ENCODE data around the gene NOXO1.

Gene NOXO1

DNA sequence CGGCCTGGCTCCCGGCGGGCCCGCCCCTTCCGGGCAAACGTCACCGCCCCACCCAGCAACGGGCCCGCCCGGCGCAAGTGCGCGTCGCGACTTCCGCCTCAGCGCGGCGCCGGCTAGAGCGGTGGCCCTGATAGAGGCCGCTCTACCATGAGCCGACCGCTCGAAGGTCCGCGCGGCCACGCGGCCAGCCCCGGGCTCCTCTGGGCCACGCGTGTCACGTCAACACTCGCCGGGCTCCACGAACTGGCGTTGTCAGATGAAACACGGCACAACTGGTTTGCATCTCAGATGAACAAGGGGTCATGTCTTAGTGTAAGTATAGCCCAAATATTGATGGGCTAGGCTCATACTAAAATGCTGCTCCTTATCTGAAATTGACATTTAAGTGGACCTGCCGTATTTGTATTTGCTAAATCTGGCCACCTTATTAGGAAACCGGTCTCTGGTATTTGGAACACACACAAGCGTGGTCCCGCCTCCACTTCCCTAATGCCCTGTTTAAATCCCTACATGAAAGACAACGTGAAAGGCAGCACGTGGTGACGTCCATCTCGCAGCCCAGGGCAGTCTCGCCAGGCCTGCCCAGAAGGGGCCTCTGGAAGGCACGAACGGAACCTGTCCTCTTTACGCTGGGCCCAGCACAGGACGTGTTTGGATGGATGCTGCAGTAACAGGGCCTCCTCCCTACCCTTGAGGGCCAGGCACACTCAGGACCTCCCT is 28.7 kb upstream of the NOXO1 start, which contains the start of gene ZNF598:
TSS of gene ZNF598 (minus strand) at position 31 of the 720 bp plus-strand sequence.
- DNase-seq, result peak in 1 of 2 experiments; percentile 83

DNA sequence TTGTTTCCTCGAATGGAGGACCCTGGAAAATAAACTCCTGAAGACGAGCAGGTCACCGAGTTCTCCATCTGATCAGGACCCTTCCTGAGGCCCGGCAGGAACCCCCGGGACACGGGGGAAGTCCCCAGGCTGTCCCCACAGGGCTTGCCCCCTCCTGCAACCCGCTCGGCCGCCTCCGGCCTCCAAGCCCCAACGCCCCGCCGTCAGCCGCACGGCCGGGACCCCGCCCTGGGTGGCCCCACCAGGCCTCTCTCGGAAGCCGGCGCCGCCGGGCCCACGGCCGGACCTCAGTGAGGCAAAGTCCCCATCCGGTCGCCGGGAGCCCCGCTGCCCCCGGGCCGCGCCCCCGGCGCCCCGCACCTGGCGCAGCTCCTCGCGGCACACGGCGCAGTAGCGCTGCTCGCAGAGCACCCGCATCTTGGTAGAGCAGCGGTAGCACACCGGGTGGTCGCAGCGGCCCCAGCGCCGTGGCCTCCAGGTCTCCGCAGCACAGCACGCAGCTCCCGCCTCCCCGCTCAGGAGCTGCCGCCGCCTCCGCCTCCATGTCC is 28.0 kb upstream of the NOXO1 start:
- no peak for DNase-seq

DNA sequence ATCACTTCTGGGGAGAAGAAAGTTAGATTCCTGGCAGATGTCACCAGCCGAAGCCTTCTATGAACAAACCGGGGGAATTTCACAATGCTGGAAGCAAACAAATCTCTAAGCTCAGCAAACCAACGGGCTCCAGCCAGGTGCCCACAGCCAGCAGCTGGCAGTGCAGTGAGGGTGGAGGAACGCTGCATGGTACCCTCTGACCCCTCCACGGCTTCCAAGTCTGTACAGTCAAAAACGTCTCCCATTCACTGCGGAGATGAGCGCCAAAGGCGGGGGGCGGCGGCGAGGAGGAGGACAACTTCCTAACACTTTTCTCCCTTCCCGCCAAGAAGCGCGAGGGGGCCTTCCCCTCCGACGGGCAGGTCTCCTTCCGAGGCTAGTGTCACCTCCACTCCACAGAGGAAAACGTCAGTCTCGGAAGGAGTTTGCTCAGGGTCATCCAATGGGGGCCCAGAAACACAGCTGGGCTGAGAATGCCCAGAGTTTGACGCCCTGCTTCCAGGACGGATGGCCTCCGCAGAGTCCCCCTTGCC is 27.4 kb upstream of the NOXO1 start:
- DNase-seq, result no peak

DNA sequence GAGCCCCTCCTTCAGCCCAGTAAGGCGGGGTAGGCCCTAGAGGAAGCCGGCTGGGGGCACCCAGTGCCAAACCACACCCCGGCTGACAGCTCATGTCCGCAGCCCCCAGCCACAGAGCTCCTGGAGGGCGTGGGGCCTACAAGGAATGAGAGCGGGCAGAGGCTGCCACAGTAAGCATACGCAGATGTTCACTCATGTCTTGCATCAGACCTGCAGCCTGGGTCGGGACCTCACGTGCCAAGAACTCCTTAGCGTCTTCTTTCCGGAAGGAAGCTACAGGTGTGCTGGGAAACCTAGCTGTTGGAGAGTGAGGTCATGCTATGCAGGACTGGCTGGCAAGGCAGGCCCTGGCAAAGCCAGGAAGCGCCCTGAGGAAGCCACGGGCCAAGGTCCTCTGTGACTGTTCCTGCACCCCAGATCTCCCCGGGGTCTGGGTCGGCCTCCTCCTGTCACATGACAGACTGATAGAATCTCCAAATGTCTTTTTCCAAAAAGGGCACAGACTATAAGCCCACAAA is 26.8 kb upstream of the NOXO1 start:
- DNase-seq, result no peak

DNA sequence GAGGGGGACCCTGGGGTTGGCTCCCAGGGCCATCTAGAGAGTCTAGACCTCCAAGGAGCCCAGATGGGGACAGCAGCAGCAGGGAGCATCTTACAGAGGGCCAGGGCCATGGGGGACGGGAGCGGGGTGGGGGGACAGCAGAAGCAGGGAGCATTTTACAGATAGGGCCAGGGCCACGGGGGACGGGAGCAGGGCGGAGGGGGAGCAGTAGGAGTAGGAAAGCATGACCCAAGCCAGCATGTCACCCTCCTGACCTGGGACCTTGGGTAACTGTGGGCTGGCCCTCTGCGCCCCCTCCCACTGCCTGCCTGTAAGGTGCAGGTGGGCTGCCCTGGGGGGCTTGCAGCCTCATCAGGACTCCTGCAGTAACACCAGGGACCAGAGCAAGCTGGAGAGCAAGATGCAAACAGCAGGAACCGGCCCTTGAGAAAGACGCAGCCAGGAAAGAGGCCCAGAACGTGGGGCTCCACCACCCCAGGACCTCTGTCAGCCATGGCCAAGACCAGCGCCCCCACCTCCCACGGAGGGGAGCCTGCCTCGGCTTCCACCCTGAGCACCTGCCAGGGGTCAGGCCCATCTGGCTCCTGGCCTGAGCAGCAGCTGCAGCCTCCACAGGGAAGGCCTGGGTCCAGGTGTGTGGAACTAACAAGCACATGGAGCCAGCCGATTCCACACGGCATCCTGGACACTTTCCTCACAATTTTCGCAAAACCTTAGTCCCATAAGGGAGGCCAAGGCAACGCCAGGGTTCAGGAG is 26.0 kb upstream of the NOXO1 start:
- DNase-seq, result no peak

DNA sequence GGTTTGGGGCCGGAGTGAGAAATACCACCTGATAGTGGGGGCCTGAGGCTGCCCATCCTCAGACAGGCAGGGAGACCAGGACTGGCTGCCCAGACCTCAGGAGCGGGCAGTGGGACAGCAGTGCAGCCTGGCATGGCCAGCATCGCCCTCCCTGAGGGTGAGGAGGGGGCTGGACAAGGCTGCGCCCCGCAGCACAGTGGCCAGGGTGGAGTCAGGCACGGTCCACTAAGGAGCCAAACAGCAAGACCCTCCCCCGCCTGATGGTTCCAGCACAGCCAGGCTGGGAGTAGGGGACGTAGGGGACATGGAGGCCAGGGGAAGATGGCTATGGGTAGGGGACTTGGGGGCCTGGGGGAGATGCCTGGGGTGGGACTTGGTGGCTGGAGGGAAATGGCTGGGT is 25.0 kb upstream of the NOXO1 start:
- DNase-seq, result no peak

DNA sequence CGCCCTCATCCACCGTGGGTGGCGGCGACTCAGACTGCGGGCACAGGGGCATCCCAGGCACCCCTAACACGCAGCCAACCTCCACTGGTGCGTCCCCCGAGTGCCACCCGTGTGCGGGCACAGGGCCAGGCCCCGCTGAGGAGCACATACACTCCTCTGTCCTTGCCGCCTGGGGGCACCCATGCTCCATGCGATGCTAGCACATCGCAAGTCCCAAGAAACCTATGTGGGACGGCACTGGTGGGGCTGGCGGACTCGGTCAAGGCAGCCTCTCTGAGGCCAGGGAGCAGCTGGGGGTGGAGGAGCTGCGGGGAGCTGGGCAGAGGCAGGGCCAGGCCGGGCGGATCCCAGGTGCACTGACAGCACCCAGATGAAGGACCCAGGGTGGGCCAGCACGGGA is 24.4 kb upstream of the NOXO1 start:
- peak in 1 of 2 experiments; percentile 34 for DNase-seq

DNA sequence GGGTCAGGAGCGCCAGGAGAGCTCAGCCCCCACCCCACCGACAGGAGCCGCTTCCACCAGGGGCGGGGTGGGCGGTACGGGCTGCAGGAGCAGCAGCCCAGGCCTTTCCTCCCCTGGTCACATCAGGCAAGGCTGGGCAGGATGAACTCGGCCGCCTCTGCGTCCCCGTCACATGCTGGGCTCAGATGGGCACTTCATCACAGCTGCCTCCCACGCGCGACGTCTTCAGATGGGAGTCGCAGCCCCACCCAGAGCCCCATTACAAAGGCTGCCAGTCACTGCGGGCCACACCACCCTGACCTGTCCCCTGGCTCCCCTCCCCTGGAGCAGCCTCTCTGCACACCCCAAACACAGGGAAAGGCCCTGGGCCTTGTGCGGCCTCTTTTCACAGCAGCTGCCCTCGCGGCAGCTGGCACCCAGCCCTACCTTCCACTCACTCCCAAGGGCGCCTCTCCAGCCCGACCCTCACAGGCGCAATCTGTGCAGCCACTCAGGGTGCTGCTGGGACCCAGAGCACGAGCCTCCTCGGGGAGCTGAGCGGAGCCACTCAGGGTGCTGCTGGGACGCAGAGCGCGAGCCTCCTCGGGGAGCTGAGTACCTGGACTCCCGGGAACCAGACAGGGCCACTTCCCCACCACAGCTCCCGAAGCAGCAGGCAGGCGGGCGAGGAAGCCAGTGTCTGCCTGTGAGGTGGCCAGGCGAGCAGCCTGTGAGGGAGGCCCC is 23.7 kb upstream of the NOXO1 start:
- peak in 1 of 2 experiments; percentile 34 for DNase-seq

DNA sequence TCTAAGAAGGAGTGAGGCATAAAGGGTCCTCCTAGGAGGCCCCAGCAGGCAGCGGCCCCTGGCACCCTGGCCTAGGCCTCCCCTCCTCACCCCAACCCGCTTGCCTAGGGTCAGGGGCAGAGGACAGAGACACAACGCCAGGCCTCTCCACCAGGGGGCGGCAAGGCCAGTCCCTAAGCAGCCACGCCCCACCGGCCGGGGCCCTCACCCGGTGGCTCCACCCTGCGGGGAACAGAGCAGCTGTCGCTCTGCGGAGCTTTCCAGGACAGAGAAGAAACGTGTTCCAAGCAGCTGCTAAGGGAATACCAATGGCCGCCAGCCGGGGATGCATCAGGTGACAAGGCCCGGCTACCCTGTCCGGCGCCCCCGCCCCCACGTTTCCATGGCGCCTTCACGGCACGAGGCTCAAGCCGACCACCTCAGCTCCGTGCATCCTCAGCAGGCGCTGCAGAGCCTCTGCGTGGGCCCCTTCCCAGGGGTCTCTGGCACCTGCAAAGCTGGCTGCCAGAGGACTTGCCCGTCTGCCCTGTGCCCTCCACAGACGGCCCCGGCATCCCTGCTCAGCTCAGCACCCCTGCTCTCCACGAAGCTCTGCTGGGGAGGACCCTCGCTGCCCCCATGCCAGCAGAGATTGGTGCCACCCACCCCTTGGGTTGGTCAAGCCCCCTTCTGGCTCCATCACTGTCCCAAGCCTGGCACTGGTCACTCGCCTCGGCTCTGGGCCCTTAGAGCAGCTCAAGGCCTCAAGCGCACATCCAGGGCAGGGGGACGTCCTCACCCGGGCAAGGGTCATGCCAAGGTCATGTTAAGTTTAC is 22.8 kb upstream of the NOXO1 start:
- DNase-seq, result peak; percentile 91 to 96

DNA sequence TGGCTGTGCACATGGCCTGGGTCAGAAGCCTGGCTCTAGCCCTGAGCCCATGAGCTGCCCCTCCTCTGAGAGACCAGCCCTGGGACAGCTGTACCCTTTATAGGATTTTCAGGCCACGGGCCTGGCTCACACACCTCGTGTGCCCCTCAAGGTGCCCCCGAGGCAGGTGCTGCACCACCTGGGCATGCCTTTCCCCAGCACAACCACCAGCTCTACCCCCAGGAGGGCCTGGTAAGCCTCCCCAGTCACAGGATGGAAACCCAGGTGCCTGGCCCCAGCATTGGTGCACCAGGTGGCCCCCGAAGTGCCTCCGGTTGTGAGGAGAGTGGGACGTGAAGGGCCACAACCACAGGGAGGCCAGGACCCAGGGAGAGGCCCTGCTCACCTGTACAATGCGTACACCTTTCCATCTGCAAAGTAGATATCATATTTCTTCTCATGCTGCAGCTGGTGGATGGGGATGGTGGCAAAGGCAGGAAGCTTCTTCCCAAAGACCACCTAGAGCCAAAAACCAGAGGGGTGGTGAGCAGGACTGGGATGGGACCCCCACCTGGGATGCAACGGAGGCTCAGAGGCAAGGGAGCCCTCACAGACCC is 22.1 kb upstream of the NOXO1 start:
- no peak for DNase-seq

DNA sequence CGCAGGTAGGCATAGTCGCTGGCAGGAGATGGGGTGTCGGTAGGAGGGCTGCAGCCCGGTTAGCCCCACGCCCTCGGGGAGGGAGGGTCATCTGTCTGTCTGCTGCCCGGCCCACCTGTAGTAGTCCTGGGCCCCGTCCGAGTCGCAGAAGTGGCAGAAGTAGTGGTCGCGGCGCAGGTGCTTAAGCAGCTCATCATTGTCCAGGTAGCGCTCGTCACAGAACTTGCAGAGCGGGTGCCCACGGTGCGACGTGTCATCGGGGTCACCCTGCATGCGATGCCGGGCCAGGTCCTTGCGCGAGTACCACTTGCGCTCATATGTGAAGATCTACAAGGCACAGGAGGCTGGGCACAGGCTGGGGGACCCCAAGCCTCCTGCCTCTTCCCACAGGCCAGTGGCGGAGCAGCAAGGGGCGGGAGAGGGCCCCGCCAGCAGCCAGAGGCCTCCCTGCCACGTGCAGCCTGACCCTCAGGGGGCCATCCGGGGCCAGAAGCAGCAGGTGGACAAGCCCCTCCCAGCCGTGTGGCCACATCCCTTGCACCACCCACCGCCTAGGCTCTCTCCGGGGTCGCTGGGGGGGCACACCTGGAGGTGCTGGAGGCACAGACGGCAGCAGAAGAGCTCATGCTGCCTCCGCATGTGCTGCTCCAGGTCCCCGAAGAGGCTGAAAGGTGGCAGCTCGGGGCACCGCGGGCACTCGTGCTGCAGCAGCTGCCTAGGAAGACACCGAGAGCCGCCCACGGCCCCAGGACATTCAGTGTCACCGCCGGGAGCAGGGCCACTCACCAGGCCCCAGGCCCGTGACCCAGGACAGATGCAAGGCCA is 21.3 kb upstream of the NOXO1 start:
- no peak for DNase-seq

DNA sequence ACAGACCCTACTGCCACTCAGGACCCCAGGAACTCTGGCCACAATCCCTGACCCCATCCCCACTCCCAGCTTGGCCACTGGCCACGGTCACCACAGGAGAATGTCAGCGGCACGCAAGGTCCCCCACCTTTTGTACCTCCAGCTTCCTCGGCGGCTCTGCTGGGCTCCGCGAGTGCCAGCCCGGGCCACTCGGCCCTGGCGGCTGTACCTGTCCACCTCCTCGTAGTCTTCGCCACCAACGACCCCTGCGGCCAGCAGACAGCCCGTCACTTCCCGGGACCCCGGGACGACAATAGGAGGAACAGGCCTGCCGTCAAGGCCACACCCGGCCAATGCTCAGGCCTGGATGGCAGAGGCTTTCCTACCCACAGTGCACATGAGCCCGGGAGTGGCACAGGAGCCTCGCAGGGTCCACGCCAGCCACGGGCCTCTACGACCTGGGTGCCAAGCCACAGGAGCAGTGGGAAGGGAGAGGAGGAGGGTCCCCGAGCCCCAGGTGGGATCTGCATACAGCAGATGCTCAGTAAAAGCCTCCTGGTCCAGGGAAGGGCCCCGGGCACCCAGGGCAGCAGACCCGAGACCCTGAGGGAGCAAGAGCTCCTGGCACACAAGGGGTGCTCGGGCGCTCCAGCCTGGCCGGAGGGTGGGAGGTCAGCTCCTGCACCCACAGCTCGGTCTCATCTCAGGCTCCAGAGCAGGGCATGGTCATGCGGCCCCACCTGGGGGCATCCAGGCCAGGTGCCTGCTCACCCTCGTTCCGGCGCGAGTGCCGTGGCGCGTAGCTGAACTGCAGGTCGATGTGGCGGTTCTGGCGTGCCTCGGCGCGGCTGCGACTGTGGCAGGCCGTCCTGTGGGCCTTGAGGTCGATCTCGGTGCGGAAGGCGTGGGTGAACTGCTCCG is 20.4 kb upstream of the NOXO1 start:
- no peak for DNase-seq

DNA sequence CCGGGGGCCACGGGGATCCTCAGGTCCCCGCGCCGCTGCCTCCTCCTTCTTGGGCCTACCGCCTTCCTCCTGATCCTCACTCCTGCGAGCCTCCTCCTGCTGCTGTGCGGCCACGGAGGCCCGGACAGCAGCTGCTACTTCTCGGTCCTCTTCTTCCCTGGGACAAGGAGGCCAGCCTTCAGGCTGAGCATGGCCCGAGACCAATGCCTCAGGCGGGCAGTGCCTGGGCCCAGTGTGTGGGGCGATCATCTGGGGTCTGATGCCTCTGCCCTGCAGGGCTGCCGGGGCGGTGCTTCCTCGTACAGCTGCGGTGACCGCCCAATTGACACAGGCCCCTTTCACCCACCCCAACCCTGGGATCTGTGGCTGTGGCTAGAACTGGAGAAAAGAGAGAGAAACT is 19.8 kb upstream of the NOXO1 start:
- no peak for DNase-seq

DNA sequence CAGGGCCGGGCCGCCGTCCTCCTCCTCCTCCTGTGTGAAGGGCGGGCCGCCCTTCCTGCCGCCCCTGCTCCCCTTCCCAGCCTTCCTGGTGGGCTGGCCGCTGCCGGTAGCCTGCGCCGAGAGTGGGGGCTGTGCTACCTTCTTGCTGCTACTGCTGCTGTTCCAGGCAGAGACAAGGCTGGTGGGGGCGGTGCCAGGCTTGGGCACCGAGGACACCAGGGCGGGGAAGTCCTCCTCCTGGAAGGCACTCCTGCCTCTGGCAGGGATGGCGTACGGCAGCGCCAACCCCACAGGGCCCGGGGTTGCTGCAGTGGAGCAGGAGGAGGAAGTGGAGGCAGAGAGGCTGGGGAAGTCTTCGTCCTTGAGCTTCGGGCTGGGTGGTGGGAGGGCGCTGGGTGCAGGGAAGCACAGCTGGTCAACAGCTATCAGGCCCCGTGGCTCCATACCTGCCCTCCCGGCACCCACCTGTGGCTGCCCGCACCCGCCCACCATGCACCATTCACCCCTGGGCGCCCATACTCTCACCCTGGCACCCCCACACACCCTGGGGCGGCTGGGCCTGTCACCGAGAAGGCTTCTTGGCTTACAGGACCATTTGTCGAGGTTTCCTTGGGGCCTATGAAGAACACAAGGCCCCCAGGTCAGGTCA is 18.7 kb upstream of the NOXO1 start:
- no peak for DNase-seq

DNA sequence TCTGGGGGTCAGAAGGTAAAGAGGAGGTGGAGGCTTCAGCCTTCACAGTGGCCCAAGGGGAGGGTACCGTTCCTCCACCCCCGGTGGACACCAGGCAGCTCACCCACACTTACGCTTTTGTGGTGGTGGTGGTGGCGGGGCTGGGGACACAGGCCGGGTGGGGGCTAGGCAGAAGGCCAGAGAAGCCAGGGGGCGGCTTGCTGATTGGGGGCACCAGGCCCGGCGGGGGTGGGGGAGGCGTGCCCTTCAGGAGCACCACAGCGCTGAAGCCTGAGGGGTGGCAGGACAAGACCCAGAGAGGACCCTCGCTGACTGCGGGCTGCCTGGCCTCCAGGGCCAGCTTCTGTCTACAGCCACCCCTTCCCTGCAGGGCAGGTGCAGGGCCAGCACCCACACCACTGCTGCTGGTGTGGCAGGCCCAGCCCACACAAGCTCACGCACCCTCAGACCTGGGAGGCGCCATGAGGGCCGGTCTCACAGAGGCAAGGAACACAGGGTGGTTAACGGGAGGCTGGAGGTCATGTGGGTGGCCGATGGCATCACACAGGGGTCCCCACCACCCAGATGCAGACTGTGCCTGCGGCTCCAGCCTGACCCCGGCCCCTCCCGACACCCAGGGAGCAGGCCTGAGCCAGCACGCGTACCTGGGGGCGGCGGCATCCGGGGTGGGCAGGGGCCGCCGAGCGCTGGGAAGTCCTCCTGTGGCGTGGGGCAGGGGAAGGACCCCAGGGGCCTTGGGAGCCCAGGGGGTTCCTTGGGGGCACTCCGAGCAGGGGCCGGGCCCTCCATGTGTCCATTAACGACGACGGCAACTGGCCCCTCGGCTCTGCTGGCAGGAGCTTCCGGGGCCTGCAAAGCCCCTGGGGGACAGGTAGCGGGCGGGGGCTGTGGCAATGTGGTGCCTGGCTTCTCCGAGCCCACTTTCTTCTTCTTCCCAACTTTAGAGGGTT is 17.9 kb upstream of the NOXO1 start:
- no peak for DNase-seq

DNA sequence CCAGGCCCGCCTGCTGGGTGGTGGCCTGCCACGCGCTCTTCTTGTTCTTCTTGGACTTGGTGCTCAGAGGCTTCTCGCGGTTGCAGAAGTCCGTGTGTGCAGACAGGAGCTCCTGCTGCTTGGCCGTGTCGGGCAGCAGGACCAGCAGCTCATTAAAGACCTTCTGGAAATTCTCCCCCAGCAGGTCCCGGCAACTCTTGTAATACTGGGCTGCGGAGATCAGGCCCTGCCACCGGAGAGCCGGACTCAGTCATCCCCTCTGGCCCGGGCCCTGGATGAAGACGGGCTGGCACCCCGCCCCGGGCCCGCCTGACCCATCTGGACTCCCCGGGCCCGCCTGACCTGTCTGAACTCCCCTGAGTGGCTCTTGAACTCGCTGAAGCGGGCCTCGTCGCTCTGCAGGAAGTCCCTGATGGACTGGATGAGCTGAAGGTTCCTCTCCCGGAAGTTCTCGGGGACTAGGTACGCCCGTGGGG is 17.1 kb upstream of the NOXO1 start:
- no peak for DNase-seq

DNA sequence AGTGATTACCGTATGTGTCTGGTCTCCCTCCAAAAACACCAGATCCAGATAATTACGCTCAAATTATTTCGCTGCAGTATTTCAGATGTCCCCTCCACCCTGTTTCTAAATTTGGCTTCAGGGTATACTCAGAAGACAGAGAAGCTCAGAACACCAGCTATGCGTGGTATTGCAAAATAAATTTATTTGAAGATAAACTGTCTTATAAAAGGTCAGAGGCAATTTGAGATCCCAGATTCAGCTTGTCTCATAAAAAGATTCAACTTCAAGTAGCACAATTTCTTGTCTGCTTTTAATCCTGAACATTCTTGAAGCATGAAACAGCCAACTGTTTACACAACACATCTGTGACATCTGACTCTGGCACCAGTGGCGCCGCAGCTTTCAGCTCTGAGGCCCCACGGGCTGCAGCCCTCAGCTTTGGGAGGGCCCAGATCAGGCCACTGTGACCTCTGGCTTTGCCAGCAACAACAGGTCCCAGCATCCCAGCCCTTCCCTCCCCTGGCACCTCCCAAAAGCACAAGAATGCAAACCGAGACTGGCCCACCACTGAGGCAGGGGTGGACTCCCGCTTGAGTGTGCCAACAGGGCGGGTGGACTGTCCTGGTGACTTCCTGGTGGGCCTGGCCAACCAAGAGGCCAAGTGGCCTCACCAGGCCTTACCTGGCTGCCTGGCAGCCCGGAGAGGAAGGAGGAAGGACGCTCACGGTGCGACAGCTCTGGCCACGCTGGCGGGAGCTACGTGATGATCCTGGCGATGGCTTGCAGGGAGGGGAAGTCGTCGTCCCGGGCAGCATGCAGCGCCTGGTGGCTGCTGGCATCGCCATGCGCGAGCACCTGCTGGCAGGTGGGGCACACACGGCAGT is 16.5 kb upstream of the NOXO1 start:
- DNase-seq, result no peak

Data from SHP77 (cell line).